ENCODE measurements around the gene SLC25A13.

The SLC25A13 gene

DNA sequence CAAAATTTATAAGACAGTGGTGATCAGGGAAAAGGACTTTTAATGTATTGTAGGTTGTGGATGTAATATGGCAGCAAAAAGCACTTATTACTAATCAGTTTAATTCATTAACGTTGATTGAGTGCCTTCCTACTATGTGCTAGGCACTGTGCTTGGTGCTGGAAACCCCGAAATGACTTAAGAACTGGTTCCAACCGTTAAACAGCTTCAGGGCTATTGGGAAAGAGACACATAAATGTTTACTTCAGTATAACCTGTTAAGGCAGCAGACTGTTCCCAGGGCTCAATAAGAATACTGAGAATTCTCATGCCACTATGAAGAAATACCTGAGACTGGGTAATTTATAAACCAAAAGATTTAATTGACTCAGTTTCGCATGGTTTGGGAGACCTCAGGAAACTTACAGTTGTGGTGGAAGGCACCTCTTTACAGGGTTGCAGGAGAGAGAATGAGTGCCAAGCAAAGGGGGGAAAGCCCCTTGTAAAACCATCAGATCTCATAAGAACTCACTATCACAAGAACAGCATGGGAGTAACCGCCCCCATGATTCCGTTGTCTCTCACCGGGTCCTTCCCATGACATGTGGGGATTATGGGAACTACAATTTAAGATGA is 1.1 kb upstream of the SLC25A13 start:
- DNase-seq (ENCODE audit: low spot score): no peak

DNA sequence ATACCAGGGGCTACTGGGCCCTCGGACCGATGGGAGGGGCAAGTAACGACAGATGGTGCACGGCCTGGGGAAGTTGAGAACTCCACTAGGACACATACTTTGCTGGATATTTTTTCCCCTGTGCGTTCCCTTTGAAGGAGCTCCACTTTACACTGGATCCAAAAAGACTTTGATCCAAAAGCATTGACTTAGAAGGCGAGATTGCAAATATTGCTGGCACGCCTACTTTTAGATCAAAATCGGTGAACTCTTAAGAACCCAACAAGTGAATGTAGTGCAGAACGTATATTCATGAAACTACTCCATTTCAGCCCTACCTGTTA is 436 bp upstream of the SLC25A13 start:
- DNase-seq (ENCODE audit: low spot score): no peak

DNA sequence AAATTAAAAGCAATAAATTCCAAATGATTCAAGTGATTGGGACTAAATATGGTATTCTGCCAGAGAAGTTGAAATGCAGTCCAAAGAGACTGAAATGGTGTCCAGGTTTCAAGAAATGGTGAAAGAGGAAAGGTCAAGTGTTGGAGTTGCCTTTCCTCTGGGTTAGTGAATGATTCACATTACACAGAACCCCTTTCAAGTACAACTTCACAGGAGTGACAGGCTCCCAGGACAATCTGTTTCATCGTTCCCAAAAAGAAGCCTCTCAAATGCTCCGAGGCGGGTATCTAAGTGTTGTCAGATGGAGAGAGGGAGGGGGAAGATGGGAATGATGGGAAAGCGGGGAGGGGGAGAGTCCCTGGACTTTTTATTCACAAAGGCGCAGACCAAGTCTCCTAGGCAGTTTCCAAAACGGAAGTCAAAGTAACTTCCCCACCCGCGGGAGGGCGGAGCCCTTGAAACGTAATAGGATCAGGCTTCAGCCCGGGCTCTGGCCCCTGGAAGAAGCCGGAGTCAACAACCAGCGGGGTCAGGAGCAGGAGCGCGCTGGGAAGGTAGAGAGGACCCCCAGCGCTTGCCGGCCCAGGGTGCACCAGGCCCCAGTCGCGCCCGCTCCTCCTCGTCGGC is 754 bp downstream of the SLC25A13 start:
- peak; percentile 73 for DNase-seq (ENCODE audit: low spot score)

DNA sequence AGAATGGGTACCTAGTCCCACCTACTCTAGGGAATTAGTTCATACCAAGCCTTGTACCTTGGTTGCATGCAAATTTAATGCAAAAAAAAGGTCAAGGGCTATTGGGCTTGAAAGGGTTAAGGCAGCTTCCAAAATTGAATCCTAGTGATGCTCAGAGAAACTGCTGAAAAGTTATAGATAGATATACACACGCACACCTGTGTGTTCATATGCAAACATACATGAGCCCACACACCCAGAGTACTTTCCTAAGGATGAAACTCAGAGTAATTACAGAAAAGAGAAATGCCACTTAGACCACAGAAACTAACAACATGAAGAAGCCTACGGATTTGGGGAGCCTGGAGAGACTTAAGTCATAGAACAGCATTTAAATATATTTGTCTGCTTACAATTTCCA is 1.5 kb downstream of the SLC25A13 start:
- no peak for DNase-seq (ENCODE audit: low spot score)

DNA sequence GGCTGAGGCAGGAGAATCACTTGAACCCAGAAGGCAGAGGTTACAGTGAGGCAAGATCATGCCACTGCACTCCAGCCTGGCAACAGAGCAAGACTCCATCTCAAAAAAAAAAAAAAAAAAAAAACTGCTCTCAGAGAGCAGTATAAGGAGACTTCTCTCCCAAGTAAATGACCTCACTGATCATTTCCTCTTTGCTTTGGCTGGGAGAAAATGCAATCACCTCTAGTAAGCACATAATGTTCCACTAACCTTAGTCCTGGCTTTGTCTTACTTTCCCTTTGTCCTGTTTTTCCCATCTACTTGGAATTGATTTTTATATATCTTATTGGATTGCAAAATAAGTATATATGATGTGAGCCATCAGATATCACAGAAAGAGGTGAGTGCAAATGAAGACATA is 2.5 kb downstream of the SLC25A13 start:
- DNase-seq (ENCODE audit: low spot score): peak; percentile 13

DNA sequence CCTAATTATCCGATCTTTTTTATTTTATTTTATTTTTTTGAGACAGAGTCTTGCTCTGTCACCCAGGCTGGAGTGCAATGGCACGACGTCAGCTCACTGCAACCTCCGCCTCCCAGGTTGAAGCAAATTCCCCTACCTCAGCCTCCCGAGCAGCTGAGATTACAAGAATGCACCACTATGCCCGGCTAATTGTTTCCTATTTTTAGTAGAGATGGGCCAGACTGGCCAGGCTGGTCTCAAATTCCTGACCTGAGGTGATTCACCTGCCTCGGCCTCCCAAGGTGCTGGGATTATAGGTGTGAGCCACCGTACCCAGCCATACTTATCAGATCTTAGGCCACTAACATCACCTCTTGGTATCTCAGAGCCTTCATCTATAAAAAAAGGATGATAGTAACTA is 4.9 kb downstream of the SLC25A13 start:
- no peak for DNase-seq (ENCODE audit: low spot score)

DNA sequence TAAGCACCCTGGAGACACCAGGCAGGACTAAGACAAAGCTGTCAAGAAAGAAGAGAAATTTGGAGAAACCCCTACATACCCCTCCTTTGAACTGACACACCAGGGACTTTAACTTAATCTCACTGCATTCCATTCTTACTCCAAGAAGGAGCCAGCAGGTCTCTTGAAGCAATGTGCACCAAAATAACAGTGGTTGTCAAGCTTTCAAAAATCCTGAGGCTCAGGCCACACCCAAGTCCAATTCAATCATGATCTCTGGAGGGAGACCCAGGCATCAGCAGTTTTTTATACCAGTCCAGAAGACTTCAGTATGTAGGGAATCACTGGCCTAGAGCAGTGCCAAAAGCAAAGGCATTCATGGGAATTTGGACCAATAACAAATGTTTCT is 6.8 kb downstream of the SLC25A13 start:
- no peak for DNase-seq (ENCODE audit: low spot score)

DNA sequence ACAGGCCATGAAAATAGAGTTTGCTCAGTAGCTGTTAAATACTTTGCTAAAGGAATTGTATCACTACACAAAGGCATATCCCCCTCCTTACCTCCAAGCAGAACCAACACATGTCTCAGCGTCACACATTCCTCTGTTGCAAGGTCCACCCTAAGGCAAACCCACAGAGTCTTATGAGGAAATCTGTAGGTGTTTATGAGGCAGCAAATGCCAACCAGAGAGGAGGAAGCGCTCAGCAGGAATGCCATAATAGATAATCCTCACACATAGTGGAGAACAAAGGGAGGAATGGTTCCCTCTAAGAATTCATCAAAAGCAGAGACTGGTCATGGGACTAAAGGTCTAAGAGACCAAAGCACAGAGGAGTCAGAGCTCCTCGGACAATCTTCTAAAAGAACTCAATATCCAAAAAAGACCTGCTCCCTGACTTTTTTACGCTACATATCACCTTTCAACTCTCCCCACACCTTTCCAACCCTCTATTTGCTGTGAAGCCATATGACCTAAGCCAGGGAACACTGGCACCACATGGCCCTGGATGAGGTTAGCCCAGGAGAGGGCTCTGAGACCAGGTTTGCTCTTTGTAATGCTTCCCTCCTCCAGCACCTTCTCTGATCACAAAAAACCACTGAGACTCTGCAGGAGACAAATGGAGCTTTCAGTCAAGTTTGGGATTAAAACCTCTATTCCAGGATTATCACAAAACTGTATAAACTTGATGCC is 7.3 kb downstream of the SLC25A13 start:
- no peak for DNase-seq (ENCODE audit: low spot score)

DNA sequence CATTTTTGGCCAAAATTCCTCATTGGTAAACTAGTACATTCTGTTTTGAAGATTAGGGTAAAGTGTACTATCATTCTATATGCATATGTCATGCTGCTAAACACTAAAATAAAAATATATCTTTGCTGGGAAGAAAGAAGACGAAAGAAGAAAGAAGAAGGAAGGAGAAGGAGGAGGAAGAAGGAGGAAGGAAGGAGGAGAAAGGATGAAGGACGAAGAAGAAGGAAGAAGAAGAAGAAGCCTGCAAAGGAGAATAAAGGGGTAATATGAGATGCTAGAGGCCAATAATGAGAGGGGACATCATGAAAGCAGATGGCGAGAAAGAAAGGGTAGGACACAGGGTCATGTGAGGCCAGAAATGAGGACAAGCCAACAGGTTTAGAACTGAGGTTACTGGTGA is 8.0 kb downstream of the SLC25A13 start:
- DNase-seq (ENCODE audit: low spot score): no peak

DNA sequence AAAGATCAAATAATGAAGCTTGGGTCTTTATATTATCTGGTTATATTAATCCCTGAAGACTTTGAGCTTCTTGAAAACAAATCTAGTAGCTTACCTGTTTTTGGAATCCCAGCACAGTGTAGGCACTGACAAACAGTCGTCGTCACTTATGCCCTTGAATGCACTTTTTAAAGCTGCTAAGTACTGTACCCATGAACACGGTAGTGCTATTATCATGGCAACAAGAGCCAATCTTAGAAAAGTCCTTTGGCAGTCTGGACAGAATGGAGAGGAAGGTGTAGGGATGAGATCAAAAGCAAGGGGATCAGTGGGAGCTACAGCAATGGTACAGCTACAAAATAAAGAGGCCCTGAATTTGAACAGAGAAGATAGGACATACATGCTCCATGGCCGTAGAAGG is 9.4 kb downstream of the SLC25A13 start:
- no peak for DNase-seq (ENCODE audit: low spot score)

DNA sequence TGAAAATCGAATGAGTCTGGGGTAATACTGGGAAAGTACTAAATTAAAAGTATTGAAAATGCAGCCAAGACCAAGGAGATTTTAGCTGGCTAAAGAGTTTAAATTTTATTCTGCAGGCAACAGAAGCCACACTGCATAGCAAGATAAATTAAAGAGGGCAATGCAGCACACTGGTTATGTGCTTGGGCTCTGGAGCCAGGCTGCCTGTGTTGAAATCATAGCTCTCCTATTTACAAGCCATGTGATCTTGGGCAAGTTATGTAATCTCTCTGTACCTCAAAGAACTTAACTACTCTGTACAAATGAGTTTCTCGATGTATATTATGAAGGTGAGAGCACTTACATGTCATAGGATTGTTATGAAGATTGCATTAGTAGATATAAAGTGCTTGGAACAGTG is 9.9 kb downstream of the SLC25A13 start:
- DNase-seq (ENCODE audit: low spot score): no peak

DNA sequence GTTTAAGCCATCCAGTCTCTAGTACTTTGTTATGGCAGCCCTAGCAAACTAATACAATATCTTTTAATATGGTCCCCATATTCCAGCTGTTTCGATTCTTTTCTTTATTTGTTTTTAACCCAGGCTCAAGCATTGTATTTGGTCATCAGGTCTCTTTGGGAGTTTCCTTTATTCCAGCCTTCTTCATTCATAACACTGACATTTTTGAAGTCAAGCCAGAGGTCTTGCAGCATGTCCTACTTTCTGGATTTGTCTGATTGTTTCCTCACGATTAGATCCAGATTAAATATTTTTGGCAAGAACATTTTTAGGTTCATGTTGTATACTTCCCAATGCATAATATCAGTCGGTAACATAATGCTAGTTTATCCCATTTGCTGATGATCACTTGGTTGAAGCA is 11.8 kb downstream of the SLC25A13 start:
- DNase-seq (ENCODE audit: low spot score): no peak

DNA sequence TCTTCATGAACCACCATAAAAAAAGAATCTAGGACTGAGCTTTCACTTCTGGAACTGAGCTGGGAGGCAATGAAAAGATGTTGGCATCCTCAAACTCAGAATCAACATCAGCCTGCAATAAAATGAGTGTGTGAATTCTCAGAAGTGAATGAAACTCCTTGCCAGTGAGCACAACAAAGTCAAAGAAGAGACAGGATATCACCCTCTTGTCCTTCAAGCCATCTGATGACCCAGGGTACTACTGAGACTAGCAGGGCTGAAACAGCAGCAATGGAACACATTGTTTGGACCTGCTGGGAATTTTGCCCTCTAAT is 13.0 kb downstream of the SLC25A13 start:
- DNase-seq (ENCODE audit: low spot score): no peak

DNA sequence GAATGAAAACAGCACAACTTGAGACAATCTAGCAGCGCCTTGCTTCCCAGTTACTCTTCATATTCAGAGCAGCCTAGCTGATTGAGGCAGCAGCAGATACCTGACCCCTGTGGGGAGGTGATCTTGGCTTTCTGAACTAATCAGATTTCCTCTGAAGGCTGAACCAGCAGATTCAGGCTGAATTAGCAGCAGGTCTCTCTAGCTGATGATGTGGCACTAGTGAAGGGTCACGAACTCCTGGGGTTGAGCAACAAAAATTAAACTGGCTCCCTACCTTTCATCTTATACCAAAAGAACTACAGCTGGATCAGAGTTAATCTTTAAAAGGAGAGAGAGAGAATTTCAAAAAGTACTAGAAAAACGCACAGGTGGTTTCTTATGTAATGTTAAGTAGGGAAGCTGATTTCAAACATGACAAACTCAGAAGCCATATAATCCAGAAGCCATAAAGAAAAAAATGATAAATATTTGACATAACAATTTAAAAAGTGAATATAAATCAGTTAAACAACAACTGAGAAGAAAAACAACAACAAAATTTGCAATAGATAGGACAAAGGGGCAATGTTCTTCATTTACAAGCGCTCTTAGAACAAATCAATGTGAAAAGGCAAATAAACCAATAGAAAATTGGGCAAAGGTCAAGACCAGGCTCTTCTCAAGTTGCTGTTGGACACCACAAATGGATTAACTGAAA is 13.5 kb downstream of the SLC25A13 start:
- DNase-seq (ENCODE audit: low spot score): no peak

DNA sequence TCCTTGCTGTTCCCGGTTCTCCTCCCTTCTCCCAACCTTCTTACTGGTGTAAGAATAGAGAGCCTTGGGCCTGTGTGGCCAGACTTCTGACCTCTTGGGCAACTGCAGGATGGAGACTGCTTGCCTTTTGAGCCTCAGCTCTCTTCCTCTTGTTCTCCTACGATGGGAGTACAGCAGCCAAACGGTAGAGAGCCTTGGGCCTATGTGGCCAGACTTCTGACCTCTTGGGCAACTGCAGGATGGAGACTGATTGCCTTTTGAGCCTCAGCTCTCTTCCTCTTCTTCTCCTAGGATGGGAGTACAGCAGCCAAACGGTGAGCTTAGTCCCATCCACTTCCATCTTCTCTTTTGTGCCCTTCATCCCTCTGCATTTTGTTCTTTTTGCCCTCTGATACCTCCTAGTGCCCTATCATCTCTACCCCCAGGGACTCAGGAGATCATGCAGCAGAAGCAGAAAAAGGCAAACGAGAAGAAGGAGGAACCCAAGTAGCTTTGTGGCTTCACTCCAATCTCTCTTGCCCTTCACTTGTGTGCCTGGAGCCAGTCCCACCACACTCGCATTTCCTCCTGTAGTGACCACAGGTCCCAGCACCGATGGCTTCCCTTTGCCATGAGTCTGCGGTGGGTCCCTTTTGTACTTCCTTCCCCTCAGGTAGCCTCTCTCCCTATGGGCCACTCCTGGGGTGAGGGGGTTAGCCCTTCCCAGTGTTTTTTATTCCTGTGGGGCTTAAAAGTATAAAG is 15.3 kb downstream of the SLC25A13 start:
- DNase-seq (ENCODE audit: low spot score): no peak

DNA sequence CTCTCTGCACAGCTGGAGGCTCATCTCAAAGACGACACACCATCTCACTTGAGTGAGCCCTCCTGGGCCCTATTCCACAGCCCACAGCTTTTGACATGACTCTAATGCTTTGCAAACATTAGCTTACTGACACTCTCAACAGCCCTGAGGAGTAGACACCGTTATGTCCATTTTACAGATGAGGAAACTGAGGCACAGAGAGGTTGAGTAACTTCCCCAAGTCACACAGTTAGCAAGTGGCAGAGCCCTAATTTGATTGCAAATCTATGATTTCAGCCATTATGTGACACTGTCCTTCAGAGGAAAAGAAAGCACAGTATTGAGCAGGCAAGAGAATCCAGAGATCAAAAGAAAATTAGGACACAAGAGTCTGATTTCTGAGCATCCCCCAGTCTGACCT is 16.0 kb downstream of the SLC25A13 start:
- no peak for DNase-seq (ENCODE audit: low spot score)

DNA sequence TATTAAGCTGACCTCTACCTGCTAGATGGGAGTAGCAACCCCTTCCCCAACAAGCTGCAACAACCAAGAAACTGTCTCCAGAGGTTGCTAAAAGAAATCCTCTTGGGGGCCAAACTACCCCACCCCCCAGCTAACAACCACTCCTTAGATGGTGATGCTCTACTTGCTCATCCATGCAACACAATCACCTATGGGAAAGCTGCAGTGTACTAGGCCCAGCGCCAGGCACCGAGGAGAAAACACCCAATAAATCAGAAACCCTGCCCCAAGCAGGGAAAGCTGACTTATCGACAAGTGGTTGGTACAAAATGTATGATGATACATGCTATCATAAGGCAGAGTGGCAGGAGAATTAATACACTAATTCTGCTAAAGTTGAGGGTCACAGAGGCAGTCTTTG is 17.3 kb downstream of the SLC25A13 start:
- DNase-seq (ENCODE audit: low spot score): no peak

DNA sequence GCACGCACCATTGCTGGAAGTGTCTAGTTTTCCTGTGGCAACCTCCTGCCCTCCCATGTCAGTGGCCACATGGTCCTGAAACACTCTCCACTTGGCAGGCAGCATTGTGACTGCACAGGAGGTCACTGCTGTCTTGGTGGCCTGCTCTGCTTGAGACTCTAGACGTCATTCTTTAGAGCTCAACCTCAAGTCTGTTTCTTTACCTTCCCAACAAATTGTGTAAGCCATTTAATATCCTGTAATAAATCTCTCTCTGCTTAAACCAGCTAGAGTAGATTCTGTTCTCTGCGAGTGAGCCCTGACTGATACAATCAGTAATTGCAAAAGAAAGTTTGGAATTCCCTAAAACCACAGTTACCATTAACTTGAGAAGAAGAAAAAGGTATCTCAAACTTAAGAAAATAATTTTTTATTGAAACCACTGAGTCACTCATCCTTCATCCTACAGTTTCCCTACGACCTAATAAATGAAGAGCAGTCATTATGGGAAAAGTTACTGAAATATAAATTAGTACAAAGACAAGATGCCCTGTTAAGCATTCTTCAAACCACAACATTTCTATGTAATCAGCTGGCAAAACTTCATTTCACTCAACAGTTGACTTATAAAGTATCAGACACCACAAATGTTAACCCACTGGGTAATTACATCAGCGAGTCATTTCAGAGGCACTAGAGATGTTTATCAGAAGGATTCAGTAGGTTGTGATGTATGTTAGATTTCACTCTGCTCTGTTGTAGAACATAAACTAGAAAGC is 18.0 kb downstream of the SLC25A13 start:
- no peak for DNase-seq (ENCODE audit: low spot score)

DNA sequence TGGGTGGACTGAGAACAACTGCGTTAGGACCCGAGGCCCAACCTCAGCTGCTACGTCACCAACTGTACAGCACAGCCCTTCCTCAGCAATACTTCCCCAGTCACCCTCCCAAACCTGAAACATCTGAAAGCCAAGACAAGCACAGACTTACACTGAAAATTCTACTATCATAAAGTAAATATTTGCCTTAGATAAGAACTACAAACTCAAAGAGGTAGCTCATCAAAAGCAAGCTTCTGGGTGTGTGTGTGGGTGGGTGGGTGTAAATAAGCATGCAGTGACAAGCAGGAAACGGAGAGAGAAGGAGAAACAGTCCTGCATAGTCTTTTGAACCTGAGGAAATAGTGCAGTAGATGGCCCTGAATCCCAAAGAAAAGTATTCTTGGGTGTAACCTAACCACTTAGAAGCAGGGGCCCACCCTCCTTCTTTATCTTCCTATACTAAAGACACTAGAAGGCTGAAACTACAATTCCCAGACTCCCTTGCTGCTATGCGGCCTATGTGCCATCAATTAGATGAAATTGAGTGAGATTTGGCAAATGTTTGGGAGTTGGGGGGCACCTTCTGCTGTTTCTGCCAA is 18.7 kb downstream of the SLC25A13 start:
- no peak for DNase-seq (ENCODE audit: low spot score)

DNA sequence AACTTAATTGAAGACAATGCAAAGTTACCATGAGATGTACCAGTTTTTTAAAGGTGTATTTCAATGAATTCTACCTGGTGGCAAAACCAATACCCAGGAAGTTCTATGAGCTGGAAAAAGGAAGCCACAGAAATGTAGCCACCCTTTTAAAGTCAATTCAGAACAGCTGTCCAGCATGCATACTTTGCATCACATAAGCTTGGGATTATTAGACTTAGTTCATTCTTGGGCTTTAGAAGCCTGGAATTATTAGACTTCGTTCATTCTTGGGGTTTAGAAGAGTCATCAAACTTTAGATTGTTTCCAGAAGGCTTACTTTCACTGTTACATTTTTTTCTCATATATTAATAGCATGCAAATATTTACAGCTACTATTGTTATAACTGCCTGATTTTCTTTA is 20.9 kb downstream of the SLC25A13 start:
- DNase-seq (ENCODE audit: low spot score): no peak

DNA sequence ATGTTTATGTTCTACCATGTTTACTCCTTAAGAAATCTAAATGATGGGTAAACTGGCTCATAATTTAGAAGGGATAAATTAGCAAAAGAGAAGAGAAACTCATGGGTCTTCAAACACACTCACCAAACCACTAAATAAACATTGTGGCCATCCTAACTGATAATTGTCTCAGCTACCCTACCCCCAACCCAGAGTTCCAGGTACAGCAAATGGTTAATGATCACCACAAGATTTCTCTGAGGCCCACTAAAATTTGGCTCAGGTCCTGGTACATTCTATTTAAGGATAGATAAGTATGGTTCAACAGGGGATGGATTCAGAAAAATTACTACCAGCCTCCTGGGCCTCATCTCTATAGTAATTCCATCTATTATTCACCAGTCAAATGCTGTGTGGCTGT is 21.4 kb downstream of the SLC25A13 start:
- DNase-seq (ENCODE audit: low spot score): no peak

DNA sequence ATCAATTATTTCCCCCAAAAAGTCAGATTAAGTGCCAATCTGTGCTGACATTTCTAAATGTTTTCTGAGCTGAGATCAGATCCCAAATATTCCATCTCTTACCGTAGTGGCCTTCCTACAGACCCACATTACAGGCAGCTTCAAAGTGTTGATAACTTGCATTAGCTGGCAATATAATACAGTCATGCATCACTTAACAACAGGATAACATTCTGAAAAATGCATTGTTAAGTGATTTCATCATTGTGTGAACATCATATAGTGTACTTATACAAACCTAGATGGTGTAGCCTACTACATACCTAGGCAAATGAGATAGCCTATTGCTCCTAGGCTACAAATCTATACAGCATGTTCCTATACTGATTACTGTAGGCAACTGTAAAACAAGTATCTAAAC is 22.4 kb downstream of the SLC25A13 start:
- no peak for DNase-seq (ENCODE audit: low spot score)
